HG03342 (cell line): ENCODE data around the gene PHAF1.
"Not testable (repeated sequence)": the region's sequence is repeated elsewhere in the genome, so short reads cannot be mapped to it uniquely, and the experiment has no call there.

Experiments
- ATAC-seq: cut with Tn5 transposase; IDR thresholded peaks from one replicate; pipeline ENCODE4 v1.9.1; 2021; ENCODE audit warnings: mild to moderate bottlenecking, moderate library complexity; ENCODE audit not compliant: unreplicated experiment

Gene PHAF1

DNA sequence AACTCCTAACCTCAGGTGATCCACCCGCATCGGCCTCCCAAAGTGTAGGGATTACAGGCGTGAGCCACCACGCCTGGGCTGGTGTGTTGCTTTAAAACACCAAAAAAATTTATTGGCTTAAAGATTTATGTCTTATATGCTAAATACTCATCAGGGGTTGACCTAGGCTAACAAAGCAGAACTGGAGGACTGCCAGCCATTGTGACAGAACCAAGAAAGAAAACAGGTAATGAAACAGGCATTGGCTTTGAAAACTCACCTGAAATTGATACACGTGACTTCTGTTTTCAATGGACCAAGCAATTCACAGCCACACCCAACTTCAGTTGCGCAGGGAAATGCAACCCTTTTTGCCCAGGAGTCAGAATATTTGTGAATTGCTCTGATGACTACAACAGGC, 4.9 kb upstream of the PHAF1 start:
- ATAC-seq: no peak

DNA sequence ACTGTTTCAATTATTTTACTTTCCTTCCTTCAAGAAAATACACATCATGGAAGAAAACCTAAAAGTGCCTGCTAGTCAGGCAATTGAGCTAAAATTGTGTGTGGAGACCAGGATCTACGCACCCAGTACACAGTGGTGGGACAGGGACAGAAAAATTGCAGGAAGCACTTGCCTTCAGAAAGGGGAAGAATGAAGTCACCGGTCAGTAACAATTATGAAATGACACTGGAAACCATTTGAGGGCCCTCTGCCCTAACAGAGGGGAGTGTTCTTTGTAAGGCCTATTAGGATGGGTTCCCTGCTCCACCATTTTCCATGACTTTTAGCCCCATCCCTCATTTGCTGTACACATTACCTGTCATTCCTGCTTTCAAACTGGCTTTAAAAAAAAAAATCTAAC, 4.5 kb upstream of the PHAF1 start:
- ATAC-seq: no peak

DNA sequence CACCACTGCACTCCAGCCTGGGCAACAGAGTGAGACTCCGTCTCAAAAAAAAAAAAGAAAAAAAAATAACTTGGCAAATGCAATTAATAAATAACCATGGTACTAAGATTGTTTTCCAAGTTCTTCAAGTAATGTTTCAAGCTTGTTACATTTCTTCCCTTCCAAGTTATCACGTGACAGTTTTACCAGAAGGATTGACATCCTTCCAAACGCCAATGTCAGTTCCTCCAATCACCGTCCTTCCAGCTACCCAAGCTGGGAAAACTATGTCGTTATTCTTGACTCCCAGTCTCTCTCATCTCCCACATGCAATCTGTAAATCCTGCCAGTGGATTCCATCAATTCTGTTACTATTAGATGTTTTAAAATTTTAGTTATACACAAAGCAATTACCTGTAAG, 3.9 kb upstream of the PHAF1 start:
- no peak for ATAC-seq

DNA sequence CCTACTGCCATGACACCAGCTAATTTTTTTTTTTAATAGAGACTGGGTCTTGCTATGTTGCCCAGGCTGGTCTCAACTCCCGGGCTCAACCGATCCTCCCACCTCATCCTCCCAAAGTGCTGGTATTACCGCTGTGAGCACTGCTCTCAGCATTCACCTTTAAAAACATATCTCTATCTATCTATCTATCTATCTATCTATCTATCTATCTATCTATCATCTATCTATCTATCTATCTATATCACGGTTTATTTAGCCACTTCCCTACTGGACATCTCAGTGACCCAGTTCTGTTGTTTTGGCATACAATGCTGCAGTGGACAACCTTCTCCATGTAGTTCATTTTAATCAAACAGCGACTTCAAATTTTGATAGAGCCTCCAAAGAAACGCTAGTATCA, 1.3 kb upstream of the PHAF1 start:
- no peak for ATAC-seq

DNA sequence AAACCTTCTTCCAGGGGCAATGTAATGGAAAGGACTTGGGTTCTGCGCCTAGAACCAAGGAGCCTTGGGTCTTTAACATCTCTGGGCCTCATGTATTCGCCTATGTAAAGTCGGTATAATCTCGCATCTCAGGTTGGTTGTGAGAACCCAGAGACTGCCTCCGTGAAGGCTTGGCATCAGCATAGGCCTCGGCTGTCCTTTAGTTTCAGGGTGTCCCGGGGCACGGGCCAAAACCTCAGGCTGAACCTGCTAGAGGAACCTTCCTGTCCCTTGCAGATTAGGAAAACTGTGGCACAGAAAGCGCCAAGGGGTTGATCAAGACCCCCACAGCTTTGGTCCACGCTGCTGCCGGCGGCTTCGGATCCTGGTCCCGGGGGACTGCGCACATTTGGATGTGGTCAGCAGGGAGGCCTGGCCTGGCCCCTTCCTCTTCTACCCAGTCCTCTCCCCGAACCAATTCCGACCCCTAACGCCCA, 772 bp upstream of the PHAF1 start:
- no peak for ATAC-seq

DNA sequence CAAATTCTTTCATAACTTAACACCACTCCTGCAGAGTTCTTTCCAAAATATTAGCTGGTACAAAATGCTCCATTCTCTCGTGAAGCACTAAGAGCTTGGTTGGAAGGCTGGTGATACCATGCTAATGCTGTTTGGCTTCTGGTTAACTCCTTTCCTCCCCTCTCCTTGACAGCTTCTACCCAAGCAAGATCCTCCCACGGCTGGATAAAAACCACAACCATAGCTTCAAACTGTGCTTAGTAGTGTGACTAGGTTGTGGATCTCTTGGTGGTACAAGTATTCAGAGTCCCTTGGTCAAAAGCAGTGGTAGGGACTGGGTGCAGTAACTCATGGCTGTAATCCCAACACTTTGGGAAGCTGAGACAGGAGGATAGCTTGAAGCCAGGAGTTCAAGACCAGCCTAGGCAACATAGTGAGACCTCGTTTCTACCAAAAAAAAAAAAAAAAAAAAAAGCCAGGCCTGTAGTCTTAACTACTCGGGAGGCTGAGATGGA, 2.3 kb downstream of the PHAF1 start:
- ATAC-seq: no peak

DNA sequence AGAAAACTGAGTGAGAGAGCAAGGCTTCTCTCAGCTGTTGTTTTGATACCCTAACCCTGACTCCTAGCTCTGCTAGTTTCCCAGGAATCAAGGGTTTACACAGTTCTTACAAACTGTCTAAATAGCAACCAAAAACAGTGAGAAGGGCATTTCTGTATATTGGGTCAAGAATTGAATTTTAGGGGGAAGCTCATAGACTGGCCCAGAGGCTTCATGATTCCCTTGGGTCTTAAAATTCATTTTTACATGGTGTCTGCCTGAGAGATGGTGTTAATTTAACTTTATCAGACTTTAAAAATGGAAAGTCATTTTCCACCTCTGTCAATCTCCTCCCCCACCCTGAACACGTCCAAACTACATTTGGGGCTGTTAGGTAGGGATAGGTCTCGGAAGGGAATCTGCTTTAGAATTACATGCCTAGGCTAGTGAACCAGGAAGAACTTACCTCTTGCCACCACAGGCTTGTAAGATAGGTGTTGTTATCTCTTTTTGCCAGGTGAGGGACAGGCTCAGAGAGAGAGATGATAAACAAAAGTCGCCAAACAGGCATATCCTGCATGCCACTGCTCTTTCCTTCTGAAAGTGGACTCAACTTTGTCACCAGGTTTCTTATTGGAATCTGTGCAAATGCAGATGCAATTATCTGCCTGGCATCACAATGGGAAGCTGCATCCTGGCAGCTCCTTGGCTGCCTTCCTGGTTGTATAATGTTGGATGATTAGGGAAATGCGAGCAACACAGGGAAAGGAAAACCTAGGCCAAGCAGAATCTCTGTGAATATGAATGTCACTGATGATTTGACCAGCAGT, 3.1 kb downstream of the PHAF1 start:
- no peak for ATAC-seq

DNA sequence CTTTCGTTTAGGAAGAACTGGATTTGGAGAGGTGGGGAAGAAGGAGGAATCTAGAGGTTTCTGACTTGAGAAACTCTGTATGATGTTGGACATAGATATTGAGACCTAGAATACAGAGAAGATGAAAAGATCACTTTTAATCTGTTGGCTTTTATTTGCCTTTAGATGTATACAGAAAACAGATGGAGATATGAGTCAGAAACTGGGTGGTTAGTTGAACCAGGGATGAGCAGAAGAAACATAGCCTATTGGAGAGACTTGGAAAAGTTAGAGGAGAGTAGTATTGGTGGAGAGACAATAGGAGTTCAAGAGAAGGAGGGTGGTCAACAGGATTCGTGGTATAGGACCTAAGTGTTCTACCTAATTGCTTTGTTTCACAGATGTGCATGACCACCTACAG, 5.1 kb downstream of the PHAF1 start:
- ATAC-seq: no peak

DNA sequence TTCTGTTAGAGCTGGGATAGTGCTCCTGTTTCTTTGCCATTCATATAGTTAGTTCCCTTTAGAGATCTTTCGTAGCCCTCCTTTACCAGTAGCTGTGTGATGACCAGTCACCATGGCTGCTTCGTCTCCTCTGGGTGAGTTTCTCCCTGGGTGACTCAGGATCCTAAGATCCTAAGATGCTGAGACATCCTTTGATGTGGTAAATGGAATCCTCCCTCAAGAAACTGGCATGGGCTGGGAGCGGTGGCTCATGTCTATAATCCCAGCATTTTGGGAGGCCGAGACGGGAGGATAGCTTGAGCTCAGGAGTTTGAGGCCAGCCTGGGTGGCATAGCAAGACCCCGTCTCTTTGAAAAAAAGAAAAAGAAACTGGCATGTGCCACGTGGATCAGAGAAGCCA, 5.9 kb downstream of the PHAF1 start:
- no peak for ATAC-seq

DNA sequence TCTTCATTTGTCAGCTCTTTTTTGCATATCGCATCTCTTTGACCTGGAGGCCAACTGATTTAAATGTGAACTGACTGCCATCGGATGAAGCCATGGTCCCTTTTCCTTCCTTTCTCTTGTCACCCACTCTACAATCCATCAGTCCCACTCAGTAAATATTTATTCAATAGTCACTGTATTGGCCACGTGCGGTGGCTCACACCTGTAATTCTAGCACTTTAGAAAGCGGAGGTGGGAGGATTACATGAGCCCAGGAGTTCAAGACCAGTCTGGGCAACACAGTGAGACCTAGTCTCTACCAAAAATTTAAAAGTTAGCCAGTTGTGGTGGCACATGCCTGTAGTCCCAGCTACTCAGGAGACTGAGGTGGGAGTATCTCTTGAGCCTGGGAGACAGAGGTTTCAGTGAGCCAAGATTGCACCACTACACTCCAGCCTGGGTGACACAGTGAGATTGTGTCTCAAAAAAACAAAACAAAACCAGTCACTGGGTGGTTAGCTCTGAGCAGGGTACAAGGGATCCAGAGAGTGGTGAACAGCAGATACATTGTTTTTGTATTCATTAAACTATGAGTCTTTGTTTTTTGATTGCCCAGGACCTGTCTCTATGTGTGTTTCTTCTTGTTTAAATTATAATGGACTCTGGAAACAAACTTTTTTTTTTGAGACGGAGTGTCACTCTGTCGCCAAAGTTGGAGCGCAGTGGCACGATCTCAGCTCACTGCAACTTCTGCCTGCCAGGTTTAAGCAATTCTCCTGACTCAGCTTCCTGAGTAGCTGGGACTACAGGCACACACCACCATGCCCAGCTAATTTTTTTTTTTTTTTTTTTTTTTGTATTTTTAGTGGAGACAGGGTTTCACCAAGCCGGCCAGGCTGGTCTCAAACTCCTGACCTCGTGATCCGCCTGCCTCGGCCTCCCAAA, 6.9 kb downstream of the PHAF1 start:
- ATAC-seq: no peak

DNA sequence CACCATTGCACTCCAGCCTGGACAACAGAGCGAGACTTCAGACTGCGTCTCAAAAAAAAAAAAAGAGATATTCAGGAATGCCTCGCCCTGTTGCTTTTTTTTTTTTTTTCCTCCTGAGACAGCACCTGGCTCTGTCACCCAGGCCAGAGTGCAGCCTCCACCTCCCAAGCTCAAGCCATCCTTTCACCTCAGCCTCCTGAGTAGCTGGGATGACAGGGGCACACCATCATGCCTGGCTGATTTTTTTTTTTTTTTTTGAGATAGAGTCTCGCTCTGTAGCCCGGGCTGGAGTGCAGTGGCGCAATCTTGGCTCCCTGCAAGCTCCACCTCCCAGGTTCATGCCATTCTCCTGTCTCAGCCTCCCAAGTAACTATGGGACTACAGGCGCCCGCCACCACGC, 8.0 kb downstream of the PHAF1 start:
- no peak for ATAC-seq

DNA sequence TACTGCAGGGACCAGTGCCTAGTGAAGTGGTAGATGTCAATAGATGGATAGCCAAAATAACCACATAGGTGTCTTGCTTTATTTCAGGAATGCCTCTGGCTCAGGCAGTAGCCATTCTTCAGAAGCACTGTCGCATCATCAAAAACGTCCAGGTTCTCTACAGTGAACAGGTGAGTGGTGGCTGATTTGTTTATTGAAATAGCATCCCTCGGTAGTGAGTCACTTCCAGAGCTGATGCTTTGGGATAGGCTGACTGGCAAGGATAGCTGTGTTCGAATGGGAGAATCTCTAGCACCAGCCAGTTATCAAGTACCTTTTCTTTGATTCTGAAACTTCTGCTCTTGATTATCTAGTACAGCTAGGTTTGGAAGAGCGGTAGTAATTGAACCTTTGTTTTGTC, 10.3 kb downstream of the PHAF1 start:
- no peak for ATAC-seq

DNA sequence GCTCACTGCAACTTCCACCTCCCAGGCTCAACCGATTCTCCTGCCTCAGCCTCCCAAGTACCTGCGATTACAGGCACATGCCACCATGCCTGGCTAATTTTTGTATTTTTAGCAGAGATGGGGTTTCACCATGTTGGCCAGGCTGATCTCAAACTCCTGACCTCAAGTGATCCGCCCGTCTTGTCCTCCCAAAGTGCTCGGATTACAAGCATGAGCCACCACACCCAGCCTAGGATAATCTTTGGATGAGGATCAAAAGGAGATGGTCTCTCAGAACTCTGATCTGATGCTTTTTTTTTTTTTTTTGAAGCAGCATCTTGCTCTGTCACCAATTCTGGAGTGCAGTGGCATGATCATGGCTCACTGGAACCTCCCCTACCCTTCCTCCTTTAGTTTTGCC, 13.1 kb downstream of the PHAF1 start:
- not testable (repeated sequence) for ATAC-seq

DNA sequence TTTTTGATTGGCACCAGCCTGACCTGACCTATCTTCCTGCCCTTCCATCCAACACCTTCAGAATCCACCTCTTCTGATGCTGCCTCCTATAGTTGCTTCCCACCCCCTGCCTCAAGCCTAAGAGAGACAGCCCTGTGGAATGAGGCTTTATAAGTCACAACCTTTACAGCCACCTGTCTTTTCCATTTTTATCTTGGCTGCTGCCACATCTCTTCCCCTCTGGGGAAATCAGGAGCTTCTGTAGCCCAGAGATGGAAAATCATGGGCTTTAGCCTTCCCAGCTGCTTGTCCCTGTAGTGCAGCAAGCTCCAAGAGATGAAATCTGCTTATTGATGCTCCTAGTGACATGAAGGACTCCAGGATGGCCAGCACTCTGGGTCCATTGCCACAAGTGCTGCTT, 18.7 kb downstream of the PHAF1 start:
- no peak for ATAC-seq

DNA sequence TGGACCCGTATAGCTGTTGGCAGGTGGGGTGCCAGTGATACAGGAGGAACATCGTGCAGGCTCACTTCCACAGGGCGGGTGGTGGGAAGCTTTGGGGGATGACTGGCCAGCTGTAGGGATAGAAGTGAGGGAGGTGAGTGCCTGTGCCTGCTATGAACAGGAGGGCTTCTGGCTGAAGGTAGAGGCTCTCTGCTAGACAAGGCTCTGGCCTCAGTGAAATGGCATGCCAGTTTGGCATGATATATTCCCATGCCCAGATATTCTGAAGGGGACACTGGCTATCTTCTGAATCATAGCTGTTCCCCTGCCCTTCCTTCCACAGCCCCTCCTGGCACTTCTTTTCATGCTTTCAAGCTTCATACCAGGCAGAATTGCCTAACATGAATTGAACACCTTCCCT, 19.1 kb downstream of the PHAF1 start:
- no peak for ATAC-seq

DNA sequence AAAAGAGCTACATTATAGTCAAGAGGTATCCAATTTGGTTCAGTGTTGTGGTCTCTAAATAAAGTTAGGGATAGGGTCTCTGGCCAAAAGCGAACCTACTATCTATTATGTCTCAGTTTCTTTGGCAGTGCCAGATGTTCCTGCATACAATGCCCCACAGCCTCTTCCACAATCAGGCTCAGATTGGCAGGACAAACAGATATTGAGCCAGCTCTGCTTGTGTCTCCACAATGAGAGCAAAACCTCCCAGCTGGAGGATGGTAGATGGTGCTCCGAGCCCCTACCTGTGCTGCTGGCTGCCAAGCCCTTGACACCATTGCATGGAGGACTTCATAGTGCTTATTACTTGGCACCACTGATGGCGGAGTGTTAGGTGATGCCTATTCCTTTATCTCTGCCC, 19.7 kb downstream of the PHAF1 start:
- no peak for ATAC-seq

DNA sequence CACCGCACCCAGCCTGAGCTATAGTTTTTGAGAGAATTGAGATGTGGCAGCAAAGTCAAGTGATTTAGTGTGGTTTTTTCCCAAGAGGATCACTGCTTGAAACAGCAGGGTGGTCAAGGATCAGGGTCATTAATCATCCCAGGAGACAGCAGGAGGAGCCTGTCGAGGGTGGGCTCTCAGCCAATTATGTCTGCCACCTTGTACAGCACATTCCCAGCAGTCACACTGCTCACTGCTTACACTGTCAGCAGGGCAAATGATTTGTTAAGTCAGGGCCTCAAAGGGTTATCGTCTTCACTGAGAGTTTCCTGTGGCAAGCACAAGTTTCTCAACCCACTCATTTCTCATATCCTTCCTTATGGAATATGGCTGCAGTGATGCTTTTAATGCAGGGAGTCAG, 27.9 kb downstream of the PHAF1 start:
- no peak for ATAC-seq

DNA sequence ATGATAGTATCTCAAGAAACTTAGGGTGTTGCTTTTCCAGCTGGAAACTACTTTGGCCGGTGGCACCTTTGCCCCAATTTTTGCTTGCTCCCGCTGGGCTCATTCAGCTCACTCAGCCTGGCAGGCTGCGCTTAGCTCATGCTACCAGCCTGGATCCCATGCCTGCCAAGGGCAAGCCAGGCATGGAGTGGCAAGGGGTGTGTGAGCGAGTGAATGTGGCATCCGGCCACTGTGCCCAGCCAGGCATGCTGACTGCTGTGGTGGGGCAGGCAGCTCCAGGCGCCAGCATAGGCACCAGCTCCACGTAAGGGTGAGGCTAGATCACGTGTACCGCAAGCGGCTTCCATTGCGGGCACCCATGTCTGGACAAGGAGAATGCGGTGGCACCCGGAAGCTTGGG, 31.6 kb downstream of the PHAF1 start:
- no peak for ATAC-seq

DNA sequence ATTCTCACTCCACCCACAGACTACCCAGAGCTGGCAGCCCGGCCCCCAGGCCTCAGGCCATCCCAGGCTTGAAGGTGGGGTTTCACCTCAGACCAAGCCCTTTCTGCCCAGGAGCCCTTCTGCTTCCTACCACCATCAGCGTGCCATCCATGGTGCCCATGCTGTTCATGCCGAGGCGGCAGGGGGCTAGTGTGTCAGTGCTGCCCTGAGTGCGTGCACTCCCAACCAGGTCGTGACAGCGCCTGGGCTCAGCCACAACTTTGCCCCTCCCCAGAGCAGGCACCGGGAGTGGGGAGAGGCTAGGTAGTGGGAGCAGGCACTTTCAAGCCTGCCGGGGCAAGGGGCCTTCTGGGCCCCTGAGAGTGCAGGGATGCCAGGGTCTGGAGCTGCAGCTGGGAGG, 32.6 kb downstream of the PHAF1 start:
- ATAC-seq: no peak

DNA sequence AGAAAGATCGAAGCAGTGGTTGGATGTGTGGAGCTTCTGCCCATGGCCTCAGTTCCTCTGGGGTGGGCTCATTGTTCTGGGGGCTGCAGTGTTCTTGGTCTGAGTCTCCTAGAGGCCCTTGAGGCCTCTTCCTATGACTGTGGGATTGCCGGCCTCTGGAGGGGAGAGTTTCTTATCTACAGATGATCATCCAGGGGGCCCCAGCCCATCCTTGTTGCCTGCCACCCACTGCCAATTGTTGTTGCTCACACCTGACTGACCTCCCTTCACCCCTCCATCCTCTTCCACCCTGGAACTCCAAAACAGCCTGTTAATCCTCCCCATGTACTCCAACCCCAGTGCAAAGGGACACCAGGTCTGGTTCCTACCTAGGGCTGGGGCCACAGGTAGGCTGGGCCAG, 35.2 kb downstream of the PHAF1 start:
- no peak for ATAC-seq

DNA sequence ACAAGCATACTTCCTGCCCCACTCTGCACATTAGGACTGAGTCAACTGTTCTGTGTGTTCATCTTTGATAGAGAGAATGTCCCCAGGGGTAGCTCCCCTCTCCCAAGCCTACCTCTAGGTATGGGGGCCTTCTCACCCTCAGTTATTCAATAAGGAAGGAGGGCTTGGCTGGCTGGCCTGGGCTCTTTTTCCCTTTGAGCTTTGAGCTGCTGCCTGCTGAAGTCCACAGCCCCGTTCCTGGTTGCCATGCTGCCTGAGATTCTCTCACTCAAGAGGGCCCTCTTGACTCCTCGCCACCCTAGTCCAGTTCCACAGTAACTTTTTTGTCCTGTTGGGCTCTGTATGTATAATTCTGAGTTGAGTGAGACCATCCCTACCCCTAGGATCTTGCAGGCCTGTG, 36.0 kb downstream of the PHAF1 start:
- ATAC-seq: no peak
